SIG-M5 (cell line): Measurements from ENCODE around the gene ARID1B.
A peak's percentile ranks its signal among the peaks of the same experiment; 100 is the strongest.
"Not testable (repeated sequence)": the region's sequence is repeated elsewhere in the genome, so short reads cannot be mapped to it uniquely, and the experiment has no call there.

ENCODE experiments used
- DNase-seq: peaks from one replicate; lab custom pipeline; 2025; lab: John Stamatoyannopoulos, UW

The ARID1B gene

DNA sequence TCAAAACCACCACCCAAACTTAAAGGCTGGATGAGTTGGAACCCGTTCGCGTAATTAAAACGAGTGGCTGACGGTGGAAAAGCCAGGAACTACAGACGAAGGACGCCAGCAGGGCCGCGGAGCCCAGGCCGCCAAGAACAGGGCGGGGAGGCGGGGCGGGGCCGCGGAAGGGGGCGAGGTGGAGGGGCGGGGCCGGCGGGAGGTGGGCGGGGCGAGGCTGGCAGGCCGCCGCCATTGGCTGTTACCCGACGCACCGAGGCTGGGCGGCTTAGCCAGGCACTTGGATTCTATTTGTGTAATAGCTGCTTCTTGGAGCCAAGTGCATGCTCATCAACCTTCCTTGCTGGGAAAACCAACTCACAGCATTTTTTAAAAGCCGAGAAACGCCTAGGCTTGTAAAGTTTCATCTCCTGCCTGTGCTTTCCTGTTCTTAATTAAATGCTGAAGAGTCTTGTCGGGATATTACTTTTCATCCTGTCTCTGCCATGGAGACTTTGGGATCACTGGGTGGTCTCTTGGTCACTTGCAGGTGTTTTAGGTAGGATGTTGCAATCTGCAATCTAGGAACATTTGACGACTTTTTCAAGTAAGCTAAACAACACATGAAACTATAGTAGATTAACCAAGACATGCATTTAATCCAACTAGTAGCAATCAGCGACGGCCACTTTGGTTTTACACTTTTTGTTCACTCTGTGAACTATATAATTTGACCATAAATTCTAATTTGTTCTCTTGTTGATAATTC is 245.0 kb downstream of the ARID1B start:
- DNase-seq: peak; percentile 23

DNA sequence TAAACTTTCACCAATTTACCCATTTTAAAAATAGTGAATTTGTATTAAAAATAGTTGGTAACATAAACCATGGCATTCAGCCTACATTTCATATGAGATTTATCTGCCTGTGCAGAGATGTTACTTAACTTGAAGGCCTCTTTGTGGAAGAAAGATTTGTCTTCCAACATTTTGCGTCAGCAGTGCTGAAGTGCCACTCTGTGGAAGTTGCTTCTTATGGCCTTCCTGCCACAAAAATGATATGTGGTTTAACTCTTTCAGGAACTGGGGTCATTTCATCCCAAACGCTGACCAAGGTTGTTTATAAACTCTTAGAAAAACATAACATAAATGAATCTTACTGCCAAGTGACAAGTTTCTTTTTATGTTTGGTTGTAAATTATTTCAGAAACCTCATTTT is 246.8 kb downstream of the ARID1B start:
- DNase-seq: no peak

DNA sequence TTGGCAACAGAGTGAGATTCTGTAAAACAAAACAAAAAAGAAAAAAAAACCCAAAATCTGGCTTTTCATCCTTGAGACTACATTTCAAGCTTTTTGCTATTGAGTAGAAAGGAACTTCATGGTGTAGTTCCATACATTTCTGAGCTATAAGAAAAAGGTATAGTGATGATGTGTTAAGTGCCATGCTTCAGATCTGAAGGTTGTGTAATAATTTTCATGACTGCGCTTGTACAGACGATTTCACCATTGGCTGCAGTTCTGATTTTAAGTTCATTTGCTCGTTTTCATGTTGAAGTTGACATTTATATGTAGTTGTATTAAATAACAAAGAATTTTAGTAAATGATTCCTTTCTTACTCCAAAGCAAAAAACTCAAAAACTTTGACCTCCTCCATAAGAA is 247.6 kb downstream of the ARID1B start:
- DNase-seq: no peak

- DNase-seq: no peak
Measured at GRCh38 chr6:157025437-157025836, 248.3 kb downstream of the ARID1B start.

DNA sequence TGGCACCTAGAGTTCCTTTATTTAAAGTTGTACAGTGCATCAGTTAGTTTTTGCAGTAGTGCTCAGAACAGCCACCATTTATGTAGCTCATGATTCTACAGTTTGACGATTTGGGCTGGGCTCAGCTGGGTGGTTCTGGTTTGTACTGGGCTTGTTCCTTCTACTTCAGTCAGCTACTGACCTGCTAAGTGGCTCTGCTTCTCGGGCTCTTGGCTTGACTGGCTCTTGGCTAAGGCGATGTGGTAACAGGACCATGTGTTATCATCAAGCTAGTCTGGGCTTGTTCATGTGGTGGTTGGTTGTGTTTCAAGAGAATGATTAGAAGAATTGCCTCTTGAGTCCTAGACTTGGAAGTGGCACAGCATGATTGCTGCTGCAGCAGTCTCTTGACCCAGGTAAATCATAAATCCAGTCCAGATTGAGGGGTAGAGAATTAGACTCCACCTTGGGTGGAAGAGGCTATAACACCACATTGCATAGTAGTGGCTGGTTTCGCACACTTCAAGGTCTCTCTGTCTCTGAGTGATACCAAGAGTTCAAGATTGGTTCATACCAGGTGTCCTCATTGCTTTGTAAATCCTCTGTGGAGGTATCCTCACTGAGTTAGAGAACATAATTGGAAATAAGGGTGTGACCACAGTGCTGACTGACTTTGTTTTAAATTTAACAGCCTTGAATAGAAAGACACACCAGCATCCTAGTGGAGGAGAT is 253.0 kb downstream of the ARID1B start:
- DNase-seq: no peak

DNA sequence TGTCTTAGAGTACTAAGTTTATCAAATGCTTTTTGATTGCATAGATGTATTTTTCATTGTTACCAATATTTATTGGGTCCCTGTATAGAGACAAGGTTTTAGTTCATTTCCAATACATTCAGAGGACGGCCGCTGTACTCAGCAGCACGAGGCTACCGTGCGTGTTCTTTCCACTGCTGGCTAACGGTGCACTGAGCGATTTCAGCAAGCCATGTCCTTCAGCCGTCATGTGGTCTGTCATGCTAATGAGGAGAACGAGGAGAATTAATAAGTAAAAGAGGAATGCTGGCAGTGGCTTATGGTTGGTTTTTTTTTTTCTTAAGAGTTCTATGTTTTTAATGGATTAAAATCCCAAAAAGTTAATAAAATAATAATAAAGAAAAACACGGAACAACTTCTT is 253.6 kb downstream of the ARID1B start:
- no peak for DNase-seq

DNA sequence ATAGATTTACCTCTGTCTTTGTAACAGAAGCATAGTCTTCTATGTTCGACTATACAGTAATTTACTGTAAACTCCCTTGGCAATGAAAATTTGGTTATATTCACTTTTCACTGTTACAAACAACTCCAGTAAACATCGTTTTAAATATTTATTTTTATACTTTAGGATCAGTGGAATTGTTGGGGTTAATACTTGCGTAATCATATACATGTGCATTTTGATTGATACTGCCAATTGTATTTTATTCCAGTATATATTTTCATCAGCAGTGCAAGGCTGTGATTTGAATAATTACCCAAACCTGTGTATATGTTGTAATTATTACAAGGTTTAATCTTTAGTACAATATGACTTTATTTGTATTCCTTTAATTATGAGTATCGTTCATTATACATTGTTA is 255.7 kb downstream of the ARID1B start:
- DNase-seq: no peak

DNA sequence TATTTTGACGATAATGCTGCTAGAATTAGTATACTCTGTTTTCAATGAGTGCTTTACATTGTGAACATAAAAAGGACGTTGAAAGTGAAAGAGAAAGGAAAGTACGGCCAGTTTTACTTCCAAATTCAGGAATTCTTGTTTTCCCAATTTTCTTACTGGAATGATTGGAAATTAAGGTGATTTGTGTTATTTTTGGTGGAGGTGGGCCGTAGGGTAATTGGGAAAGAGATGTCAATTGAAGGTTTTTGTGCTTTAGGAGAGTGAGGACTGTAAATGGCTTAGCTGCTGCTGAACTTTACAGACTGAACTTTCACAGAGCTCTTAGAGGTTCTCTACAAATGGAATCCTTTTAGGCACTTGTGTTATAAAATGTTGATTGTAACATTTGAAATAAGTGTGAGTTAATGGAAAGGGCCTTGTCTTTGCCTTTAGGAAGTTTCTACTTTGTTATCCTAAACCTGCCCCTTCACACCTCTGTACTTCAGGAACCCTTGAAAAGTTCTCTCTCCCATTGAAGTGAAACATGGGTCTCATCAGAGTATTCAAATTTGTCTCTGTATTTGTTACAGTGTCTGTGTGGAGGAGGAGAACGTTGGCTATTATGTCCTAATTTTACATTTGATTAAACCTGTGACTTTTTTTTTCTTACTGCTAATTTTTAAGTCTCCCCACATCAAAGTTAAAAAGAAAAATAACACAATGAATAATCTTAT is 256.4 kb downstream of the ARID1B start:
- no peak for DNase-seq

GRCh38 chr6:157034436-157035230 is 257.5 kb downstream of the ARID1B start:
- DNase-seq: no peak

DNA sequence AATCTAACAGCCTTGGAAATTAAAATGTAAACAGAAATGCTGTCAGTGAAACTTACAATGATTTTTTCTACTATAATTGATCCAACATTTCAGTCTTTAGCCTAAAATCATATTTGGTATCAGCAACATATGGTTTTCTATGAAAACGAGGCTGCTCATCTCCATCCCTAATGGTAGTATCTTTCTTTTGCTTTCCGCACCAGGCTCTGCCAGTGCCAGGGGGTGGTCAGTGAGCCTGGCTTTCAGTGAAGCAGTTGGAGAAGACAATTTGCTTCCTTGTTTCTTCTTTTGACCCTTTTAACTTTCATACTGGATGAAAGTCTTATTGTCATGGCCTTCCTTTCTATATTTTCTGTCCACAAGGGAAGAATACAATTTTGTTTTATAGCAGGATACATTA is 258.4 kb downstream of the ARID1B start:
- no peak for DNase-seq

- DNase-seq: no peak
Measured at GRCh38 chr6:157036245-157036711, 259.1 kb downstream of the ARID1B start.

- no peak for DNase-seq
Measured at GRCh38 chr6:157037165-157037564, 260.0 kb downstream of the ARID1B start.

DNA sequence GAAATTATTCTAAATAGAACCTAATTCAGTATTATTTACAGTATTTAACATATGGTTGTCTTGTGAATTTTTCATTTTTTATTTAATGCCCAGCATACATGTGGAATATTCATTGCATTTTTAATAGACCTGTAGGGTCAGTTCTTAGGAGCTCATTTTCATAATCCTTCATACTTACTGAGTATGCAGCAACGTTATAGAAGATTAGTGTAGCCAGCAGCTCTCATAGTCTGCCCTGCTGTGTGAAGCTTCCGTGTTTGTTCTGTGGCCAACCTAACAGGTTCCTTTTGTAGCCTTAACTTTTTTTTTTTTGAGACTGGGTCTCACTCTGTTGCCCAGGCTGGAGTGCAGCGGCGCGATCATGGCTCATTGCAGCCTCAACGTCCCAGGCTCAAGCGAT is 261.4 kb downstream of the ARID1B start:
- DNase-seq: no peak

GRCh38 chr6:157039639-157040038 is 262.5 kb downstream of the ARID1B start:
- DNase-seq: not testable (repeated sequence)

DNA sequence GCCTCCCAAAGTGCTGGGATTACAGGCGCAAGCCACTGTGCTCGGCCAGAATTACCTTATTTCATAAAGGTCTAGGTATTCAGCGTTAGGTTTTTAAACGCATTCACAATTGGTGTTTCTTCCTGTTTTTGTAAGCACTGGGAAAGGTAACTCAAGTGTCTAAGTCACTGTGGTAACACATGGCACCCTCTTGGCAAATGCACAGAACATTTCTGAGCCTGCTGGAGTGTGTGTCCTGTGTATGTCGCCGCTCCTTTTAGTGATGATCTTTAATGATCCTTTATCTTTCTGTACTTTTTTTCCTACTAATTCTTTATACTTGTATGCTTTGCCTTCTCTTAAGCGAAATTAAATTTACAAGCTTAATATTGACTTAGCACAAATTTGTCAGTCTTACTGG is 263.0 kb downstream of the ARID1B start:
- no peak for DNase-seq

GRCh38 chr6:157045831-157046454 is 268.8 kb downstream of the ARID1B start:
- DNase-seq: no peak

DNA sequence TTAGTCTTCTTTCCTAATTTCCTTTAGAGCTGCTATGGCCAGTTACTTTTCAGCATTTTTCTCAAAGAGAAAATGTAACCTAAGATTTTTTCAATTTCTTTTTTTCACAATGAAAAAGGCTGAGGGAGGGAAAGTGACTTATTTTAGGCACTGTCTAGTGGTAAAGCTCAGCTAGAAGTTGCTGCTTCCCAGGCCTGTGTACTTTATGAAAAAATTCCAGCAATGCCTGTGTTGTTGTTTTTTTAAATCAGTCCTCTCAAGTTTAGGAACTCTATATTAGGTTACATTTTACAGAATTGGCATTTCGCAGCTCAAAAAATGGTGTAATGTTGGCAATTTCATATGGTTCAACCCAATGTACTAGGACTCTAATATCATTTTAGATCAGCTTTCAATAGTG is 269.6 kb downstream of the ARID1B start:
- no peak for DNase-seq

GRCh38 chr6:157047328-157047727 is 270.1 kb downstream of the ARID1B start:
- no peak for DNase-seq

DNA sequence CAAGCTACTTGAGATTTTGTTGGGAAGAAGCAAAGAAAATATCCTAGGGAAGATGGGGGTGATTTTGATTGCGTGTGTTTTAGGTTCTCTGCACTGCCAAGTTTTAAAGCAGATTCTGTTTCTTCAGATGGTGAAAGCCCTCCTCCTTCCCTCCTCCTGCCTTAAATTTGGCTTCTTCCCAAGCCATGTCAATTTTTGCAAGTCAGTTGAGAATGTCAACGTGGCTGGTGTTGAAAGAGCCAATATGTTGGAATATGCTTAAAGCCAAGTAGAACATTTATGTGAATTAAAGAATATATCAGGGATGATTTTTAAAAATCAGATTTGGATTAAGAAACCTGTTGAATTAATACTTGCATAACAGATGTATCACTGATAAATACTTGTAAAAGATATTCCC is 270.8 kb downstream of the ARID1B start:
- DNase-seq: no peak

GRCh38 chr6:157049133-157049532 is 272.0 kb downstream of the ARID1B start:
- DNase-seq: no peak

GRCh38 chr6:157050537-157051265 is 273.5 kb downstream of the ARID1B start:
- no peak for DNase-seq
